Esophagus squamous epithelium (tissue), 5 donors: ENCODE data around the gene GPR62. TPM values are rescaled to one million over a fixed set of nuclear protein-coding genes. Genes with fewer than 3 reads are reported as not detected.
A peak's percentile ranks its signal among the peaks of the same experiment; 100 is the strongest.

ENCODE experiments used
- DNase-seq: peaks from one replicate; lab custom pipeline; 2025; lab: John Stamatoyannopoulos, UW
- H3K27ac ChIP-seq, 4 donors: fragments of 200-600 bp; sonication (generic); one replicate each; pipeline ENCODE4 v1.5.1; 2016 to 2019; ENCODE audit warnings: mild to moderate bottlenecking in 1 of 4
- H3K27me3 ChIP-seq, 4 donors: fragments of 200-600 bp; sonication (generic); 1 replicate in 3 of 4; 2 replicates in 1 of 4; pipeline versions ENCODE4 v1.5.1 to v1.6.0; 2017 to 2021; ENCODE audit warnings: antibody characterized with exemption in 1 of 4
- H3K36me3 ChIP-seq, 3 donors: fragments of 200-600 bp; sonication (generic); one replicate each; pipeline ENCODE4 v1.5.1; 2016 to 2019
- H3K4me1 ChIP-seq, 3 donors: fragments of 200-600 bp; sonication (generic); one replicate each; pipeline ENCODE4 v1.5.1; 2017 to 2019
- H3K4me3 ChIP-seq, 4 donors: fragments of 200-600 bp; sonication (generic); 1 replicate in 3 of 4; 2 replicates in 1 of 4; pipeline ENCODE4 v1.5.1; 2016 to 2019; ENCODE audit warnings: mild to moderate bottlenecking in 2 of 4, moderate library complexity in 1 of 4
- H3K9me3 ChIP-seq, 3 donors: fragments of 200-600 bp; sonication (generic); one replicate each; pipeline ENCODE4 v1.5.1; 2016 to 2019
- POLR2A ChIP-seq, 4 donors: fragments of 450-650 bp; IDR thresholded peaks; one replicate each; pipeline ENCODE4 v1.6.1; 2017; ENCODE audit warnings: antibody characterized with exemption in 4 of 4, mild to moderate bottlenecking in 4 of 4, moderate library complexity in 3 of 4
- WGBS, 2 donors: methylation state at CpG; one replicate each; pipeline ENCODE4 v1.1.5; 2018; 5-methylcytosine and 5-hydroxymethylcytosine counted together
- intact Hi-C: fragments of 100-400 bp; cut with DNase I; formaldehyde crosslinking; loops from one replicate; pipeline ENCODE4 v1.15.0; 2022
- total RNA-seq, 4 donors: library from RNA; depleted of rRNA; stranded (reverse); fragments of >200 nt; gene quantifications; one replicate each; pipeline ENCODE4 v1.1.0, GENCODE V29; 2016
- TF ChIP-seq, protein P1 (sequence below), 6 experiments: fragments of 450-650 bp in 4 of 6; fragments of 200-600 bp in 2 of 6; sonication (generic) in 2 of 6; IDR thresholded peaks; one replicate each; pipeline ENCODE4 v1.5.1; 2016 to 2019; ENCODE audit warnings: antibody characterized with exemption in 6 of 6, mild to moderate bottlenecking in 4 of 6, moderate library complexity in 4 of 6
- donor health status: DM: yes; HTN: yes; CAD: no.

Gene GPR62
- total RNA-seq, 4 donors from 2014 or later: 0.09 to 0.38 TPM; not detected in 2

GRCh38 chr3:51998774-51999173 is 43.6 kb downstream of the GPR62 start:
- Histone ChIP-seq H3K4me3 (no peak overlapping the region), H3K9me3 (no peaks in the 10 kb centered on the region), H3K4me1 (peaks cover 9 to 39% (median 18%) of the 10 kb centered on the region in 3 donors), H3K36me3 (peaks cover 7 to 12% (median 10%) of the 10 kb centered on the region in 3 donors), H3K27ac (no peak overlapping the region), H3K27me3 (peaks cover 0 to 7% (median 0%) of the 10 kb centered on the region in 4 donors)
- intact Hi-C loops: no loop called here
- TF ChIP-seq POLR2A (IDR thresholded peaks at IDR 0.05): no peak
- TF ChIP-seq, protein P1, sequence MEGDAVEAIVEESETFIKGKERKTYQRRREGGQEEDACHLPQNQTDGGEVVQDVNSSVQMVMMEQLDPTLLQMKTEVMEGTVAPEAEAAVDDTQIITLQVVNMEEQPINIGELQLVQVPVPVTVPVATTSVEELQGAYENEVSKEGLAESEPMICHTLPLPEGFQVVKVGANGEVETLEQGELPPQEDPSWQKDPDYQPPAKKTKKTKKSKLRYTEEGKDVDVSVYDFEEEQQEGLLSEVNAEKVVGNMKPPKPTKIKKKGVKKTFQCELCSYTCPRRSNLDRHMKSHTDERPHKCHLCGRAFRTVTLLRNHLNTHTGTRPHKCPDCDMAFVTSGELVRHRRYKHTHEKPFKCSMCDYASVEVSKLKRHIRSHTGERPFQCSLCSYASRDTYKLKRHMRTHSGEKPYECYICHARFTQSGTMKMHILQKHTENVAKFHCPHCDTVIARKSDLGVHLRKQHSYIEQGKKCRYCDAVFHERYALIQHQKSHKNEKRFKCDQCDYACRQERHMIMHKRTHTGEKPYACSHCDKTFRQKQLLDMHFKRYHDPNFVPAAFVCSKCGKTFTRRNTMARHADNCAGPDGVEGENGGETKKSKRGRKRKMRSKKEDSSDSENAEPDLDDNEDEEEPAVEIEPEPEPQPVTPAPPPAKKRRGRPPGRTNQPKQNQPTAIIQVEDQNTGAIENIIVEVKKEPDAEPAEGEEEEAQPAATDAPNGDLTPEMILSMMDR (IDR thresholded peaks at IDR 0.05): no peak
- WGBS, 2 donors: 67 to 70% methylated on average over 3 to 5 of the region's 7 CpGs
- no peak for DNase-seq

DNA sequence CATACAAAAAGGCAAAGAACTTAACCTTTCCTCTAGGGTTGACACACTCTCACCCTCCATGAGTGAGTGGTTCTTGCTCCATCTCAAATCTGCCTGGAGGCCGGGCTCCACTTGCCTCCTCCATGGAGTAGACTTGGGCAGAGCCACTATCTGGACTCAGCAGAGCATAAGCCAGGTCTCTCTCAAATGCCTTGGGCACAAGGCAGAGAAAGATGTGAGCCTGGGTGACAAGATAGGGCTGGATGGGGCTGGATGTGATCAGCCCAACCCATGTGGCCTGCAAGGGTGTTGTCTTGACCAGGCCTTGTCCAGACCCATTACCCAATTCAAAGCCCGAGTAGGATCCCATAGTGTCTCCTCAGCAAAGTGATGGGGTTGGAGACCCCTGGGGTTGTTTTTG is 44.7 kb downstream of the GPR62 start:
- peaks cover 0 to 7% (median 0%) of the 10 kb centered on the region in 4 donors for H3K27me3 ChIP-seq
- peaks cover 0 to 1% (median 0%) of the 10 kb centered on the region in 3 donors for H3K36me3 ChIP-seq
- intact Hi-C loops: loop anchor here (5.0 kb wide), 3 partner anchors 52 to 142 kb away; no protein-coding TSS in a partner anchor
- DNase-seq: no peak
- H3K27ac ChIP-seq: no peak overlapping the region
- 80 to 100% methylated on average over 1 to 2 of the region's 2 CpGs for WGBS, 2 donors
- no peaks in the 10 kb centered on the region for H3K9me3 ChIP-seq
- peaks cover 1 to 39% (median 17%) of the 10 kb centered on the region in 3 donors for H3K4me1 ChIP-seq
- no peak overlapping the region for H3K4me3 ChIP-seq
- TF ChIP-seq, protein P1 (IDR thresholded peaks at IDR 0.05): no peak
- TF ChIP-seq POLR2A (IDR thresholded peaks at IDR 0.05): no peak

DNA sequence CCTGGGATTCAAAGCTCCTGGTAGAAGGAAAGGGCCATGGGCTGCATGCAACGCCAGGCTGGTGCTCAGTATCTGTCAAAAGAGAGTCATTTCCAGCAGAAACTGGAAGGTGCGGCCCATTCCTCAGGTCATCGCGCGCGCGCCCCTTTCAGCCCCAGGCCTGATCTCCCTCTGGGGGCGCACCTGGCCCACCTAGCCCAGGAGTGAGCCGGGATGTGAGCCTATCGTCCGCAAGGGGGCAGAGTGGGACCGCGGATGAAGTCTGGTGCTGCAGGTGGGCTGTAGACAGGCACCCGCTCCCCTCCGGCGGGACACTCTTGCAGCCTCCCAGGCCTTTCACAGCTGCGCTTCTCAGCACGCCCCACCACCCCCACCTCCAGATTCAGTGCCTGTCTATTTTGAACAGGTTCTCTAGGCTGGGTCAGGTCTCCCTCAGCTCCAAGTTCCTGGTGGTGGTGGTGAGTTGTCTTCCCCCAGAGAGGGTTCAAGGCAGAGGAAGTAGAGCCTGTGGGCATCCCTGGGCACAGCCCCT is 46.3 kb downstream of the GPR62 start:
- intact Hi-C loops: loop anchor here (5.0 kb wide), 3 partner anchors 51 to 141 kb away; no protein-coding TSS in a partner anchor
- DNase-seq: no peak
- 0 to 2% methylated on average over 8 to 14 of the region's 18 CpGs for WGBS, 2 donors
- H3K27ac ChIP-seq: no peak overlapping the region
- H3K4me1 ChIP-seq: peaks cover 13 to 44% (median 30%) of the 10 kb centered on the region in 3 donors
- H3K27me3 ChIP-seq: peaks cover 0 to 7% (median 0%) of the 10 kb centered on the region in 4 donors
- no peak overlapping the region for H3K4me3 ChIP-seq
- H3K9me3 ChIP-seq: no peaks in the 10 kb centered on the region
- TF ChIP-seq, protein P1 (IDR thresholded peaks at IDR 0.05): peak; percentile 85 to 94 (median 90)
- no peak for TF ChIP-seq POLR2A (IDR thresholded peaks at IDR 0.05)
- H3K36me3 ChIP-seq: no peaks in the 10 kb centered on the region

GRCh38 chr3:52002748-52003147 is 47.6 kb downstream of the GPR62 start:
- WGBS, 2 donors: 56 to 63% methylated on average over 2 to 3 of the region's 6 CpGs
- H3K4me3 ChIP-seq: no peak overlapping the region
- H3K9me3 ChIP-seq: no peaks in the 10 kb centered on the region
- intact Hi-C loops: loop anchor here (5.0 kb wide), 3 partner anchors 50 to 140 kb away; no protein-coding TSS in a partner anchor
- no peaks in the 10 kb centered on the region for H3K36me3 ChIP-seq
- H3K27ac ChIP-seq: no peak overlapping the region
- peaks cover 0 to 7% (median 0%) of the 10 kb centered on the region in 4 donors for H3K27me3 ChIP-seq
- DNase-seq: no peak
- TF ChIP-seq POLR2A (IDR thresholded peaks at IDR 0.05): no peak
- TF ChIP-seq, protein P1 (IDR thresholded peaks at IDR 0.05): no peak
- H3K4me1 ChIP-seq: peaks cover 13 to 41% (median 30%) of the 10 kb centered on the region in 3 donors

DNA sequence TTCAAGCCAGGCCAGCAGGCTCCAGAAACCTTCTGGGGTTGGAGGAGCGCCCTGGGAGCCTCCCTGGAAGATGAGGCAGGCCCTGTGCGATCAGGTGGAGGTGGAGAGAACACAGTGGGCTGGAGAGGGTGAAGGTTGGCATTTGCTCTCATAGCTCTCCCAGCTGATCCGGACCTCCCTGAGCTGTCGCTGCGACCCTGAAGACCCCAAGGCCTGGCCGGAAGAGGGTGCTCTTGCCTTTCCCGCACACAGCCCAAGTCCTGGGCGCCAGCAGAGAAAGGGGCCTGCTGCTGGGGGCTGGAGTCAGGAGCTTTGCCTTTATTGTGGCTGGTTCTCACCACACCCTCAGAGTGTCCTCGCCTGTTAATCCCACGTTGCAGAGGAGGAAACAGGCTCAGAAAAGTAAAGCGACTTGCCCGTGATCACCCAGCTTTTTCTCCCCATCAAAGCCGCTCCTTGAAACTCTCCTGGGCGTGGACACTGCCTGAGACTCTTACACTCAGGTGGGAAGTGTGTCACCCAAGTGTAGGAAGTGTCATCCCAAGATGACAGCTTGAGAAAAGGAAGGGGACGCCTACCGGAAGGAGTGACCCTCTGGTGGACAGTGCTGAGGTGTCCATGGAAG is 49.1 kb downstream of the GPR62 start:
- TF ChIP-seq, protein P1 (IDR thresholded peaks at IDR 0.05): peak in 5 of 6 experiments; percentile 32 to 51 (median 40)
- TF ChIP-seq POLR2A (IDR thresholded peaks at IDR 0.05): no peak

More for the DNA sequence above, 49.1 kb downstream of the GPR62 start:
- no peak overlapping the region for H3K4me3 ChIP-seq
- no peaks in the 10 kb centered on the region for H3K36me3 ChIP-seq
- intact Hi-C loops: loop anchor here (5.0 kb wide), 3 partner anchors 48 to 138 kb away; no protein-coding TSS in a partner anchor
- no peaks in the 10 kb centered on the region for H3K27me3 ChIP-seq
- no peak for DNase-seq
- no peaks in the 10 kb centered on the region for H3K9me3 ChIP-seq
- peak overlapping the region in 2 of 4 donors; percentile 22 to 32 for H3K27ac ChIP-seq
- WGBS, 2 donors: 49 to 51% methylated on average over 8 to 9 of the region's 16 CpGs
- peaks cover 13 to 35% (median 30%) of the 10 kb centered on the region in 3 donors for H3K4me1 ChIP-seq
